ENCODE data around the gene PTPRN2.
"Not testable (repeated sequence)": the region's sequence is repeated elsewhere in the genome, so short reads cannot be mapped to it uniquely, and the experiment has no call there.

Gene PTPRN2

DNA sequence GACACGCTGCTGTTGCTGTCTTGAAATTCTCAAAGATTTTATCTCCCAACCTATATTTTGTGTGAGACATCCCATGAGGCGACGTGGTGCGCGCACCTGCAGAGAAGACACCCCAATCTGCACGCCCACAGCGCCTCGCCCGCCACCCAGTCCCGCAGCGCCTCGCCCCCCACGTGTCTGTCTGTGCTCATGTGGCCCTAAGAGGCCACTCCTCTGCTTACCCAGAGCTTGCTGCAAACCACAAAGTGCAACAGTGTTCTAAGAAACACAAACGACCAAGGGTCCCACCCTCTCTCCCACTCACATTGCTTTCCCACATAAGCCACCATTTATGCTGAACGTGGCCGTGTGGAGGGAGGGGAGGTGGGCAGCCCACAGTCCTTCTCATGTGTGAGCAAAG is 287.2 kb downstream of the PTPRN2 start:
- H3K27ac ChIP-seq, result no peak overlapping the region
- TF ChIP-seq, protein P1, sequence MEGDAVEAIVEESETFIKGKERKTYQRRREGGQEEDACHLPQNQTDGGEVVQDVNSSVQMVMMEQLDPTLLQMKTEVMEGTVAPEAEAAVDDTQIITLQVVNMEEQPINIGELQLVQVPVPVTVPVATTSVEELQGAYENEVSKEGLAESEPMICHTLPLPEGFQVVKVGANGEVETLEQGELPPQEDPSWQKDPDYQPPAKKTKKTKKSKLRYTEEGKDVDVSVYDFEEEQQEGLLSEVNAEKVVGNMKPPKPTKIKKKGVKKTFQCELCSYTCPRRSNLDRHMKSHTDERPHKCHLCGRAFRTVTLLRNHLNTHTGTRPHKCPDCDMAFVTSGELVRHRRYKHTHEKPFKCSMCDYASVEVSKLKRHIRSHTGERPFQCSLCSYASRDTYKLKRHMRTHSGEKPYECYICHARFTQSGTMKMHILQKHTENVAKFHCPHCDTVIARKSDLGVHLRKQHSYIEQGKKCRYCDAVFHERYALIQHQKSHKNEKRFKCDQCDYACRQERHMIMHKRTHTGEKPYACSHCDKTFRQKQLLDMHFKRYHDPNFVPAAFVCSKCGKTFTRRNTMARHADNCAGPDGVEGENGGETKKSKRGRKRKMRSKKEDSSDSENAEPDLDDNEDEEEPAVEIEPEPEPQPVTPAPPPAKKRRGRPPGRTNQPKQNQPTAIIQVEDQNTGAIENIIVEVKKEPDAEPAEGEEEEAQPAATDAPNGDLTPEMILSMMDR (IDR thresholded peaks at IDR 0.05), result no peak

DNA sequence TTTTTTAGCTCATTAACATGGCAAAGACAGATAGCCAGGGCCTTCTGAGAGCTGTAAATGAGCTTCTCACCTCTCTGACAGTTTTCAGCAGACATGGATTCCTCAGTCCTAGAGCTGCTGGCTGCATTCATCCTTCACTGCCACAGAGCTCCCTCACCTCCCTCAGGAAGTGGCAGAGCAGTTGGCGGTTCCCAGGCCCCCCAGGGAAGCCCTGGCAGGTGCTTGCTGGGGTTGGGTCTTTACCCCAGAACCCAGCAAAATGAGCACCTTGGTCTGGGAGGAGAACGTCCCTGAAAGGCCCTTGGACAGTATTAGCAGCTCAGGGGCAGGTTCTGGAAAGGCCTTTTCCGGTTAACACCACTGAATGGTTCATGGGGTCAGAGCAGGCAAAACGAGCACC is 288.0 kb downstream of the PTPRN2 start:
- no peak for TF ChIP-seq ZFX (IDR thresholded peaks at IDR 0.05; ENCODE audit: borderline replicate concordance)
- TF ChIP-seq, protein P1 (IDR thresholded peaks at IDR 0.05), result no peak
- no peak overlapping the region for H3K27ac ChIP-seq

DNA sequence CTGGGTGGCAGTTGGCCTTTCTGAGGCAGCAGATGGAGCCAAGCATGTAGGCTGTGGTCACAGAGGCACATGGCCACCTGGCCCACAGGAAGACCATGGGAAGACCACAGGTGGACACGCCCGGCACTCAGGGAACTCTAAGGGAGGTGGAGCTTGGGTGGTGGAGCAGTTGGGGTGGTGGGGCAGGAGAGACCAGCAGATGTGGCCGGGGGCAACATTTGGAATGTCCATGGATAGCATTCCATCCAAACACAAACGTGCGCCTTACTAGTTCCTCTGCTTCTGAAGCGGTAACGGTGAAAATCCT is 290.9 kb downstream of the PTPRN2 start:
- no peak for TF ChIP-seq ZFX (IDR thresholded peaks at IDR 0.05; ENCODE audit: borderline replicate concordance)
- TF ChIP-seq, protein P1 (IDR thresholded peaks at IDR 0.05), result no peak
- H3K27ac ChIP-seq, result no peak overlapping the region

DNA sequence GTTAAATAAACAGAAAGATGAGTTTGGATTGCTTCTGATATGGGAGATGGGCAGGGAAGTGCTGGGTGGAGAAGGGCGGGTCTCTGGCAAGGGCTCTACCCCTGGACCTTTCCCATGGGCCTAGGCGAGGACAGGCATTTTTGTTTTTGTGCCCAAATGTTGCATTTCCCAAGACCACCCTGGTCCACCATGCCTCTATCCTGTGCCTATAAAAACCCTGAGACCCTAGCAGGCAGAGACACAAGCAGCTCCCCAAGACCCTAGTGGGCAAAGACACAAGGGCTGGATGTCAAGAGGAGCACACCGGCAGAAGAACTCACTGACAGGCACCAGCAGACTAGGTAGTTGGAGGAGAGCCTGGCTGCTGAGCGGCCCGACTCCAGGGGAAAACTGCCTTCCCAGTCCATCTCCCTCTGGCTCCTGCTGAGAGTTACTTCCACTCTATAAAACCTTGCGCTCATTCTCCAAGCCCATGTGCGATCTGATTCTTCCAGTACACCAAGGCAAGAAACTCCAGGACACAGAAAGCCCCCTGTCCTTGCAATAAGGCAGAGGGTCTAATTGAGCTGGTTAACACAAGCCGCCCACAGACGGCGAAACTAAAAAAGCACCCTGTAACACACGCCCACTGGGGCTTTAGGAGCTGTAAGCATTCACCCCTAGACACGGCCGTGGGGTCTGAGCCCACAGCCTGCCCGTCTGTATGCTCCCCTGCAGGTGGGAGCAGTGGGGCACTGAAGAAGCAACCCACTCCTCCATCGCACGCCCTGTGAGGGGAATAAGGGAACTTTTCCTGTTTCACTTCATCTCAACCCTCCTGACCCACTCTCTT is 291.4 kb downstream of the PTPRN2 start:
- TF ChIP-seq, protein P1 (IDR thresholded peaks at IDR 0.05), result no peak
- TF ChIP-seq ZFX (IDR thresholded peaks at IDR 0.05; ENCODE audit: borderline replicate concordance), result no peak
- H3K27ac ChIP-seq, result no peak overlapping the region

DNA sequence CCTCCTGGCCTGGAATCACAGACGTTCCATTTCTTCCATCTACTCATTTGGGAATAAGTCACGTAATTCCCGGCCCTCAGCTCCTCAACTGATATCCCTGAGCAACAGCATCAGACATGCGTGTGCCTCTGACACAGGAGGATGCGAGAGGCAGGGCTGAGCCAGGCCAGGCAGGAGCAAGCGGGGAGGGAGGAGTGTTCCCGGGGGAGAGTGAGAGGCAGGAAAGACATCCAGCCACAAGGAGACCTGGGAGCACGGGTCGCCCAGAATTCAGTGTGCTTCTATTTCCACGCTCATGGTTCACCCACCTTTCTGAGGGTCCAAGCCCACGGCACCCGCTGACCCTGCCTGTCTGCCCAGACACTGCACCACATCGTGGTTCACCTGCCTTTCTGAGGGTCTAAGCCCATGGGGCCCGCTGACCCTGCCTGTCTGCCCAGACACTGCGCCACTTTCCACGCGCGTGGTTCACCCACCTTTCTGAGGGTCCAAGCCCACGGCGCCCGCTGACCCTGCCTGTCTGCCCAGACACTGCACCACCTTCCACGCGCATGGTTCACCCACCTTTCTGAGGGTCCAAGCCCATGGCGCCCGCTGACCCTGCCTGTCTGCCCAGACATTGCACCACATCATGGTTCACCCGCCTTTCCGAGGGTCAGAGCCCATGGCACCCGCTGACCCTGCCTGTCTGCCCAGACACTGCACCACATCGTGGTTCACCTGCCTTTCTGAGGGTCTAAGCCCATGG is 293.0 kb downstream of the PTPRN2 start:
- not testable (repeated sequence) for H3K27ac ChIP-seq

DNA sequence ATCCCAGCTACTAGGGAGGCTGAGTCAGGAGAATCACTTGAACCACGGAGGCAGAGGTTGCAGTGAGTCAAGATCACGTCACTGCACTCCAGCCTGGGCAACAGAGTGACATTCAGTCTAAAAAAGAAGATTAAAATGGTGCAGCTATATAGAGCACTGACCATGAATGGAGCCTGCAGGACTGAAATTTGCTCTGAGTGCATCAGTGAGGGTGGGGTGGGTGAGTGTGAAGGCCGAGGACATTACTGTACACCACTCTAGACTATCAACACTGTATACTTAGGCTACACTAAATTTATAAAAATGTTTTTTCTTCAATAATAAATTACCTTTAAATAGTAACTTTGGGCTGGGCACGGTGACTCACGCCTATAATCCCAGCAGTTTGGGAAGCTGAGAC is 294.7 kb downstream of the PTPRN2 start:
- H3K27ac ChIP-seq, result no peak overlapping the region
- TF ChIP-seq ZFX (IDR thresholded peaks at IDR 0.05; ENCODE audit: borderline replicate concordance), result no peak
- TF ChIP-seq, protein P1 (IDR thresholded peaks at IDR 0.05), result no peak

DNA sequence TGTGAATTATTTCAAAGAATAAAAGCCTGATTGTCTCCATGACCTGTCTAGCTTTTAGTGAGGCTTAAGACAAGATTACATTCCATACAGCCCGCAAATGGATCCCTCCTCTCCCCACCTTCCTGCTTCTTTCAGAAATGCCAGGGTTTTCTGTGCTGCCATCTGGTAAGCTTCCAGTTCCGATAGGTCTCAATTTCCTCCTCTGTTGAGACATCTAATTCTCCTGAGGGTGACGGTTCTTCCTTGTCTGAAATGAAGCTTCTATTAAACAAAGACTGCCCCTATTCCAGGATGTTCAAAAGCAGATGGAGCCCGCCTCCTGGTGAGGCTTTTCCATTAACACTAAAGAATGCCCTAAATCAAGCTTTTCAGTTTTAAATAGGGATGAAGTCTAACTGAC is 295.6 kb downstream of the PTPRN2 start:
- TF ChIP-seq, protein P1 (IDR thresholded peaks at IDR 0.05), result no peak
- TF ChIP-seq ZFX (IDR thresholded peaks at IDR 0.05; ENCODE audit: borderline replicate concordance), result no peak
- no peak overlapping the region for H3K27ac ChIP-seq
